SW480 (cell line): ENCODE results near the gene NBPF11.
"Not testable (repeated sequence)": the region's sequence is repeated elsewhere in the genome, so short reads cannot be mapped to it uniquely, and the experiment has no call there.

Experiments
- DNase-seq: peaks from one replicate; pipeline ENCODE4 v3.0.0-alpha.2; 2016; ENCODE audit warnings: low spot score

NBPF11 gene

GRCh38 chr1:148149050-148149815 is 2.8 kb downstream of the NBPF11 start:
- DNase-seq = not testable (repeated sequence)

- DNase-seq = not testable (repeated sequence)
These were observed 4.8 kb downstream of the NBPF11 start for GRCh38 chr1:148147052-148147838.

GRCh38 chr1:148146191-148146997 is 5.7 kb downstream of the NBPF11 start:
- DNase-seq = not testable (repeated sequence)

- not testable (repeated sequence) for DNase-seq
These were observed 8.9 kb downstream of the NBPF11 start for GRCh38 chr1:148143223-148143622.

- not testable (repeated sequence) for DNase-seq
These were observed 10.1 kb downstream of the NBPF11 start for GRCh38 chr1:148141936-148142335.

GRCh38 chr1:148138606-148139005 is 13.5 kb downstream of the NBPF11 start:
- DNase-seq = not testable (repeated sequence)

GRCh38 chr1:148122341-148122740 is 29.7 kb downstream of the NBPF11 start:
- DNase-seq = not testable (repeated sequence)

GRCh38 chr1:148120395-148120794 is 31.7 kb downstream of the NBPF11 start:
- DNase-seq = peak; percentile 0

GRCh38 chr1:148095732-148096131 is 56.3 kb downstream of the NBPF11 start:
- DNase-seq = not testable (repeated sequence)

- DNase-seq = not testable (repeated sequence)
These were observed 65.9 kb downstream of the NBPF11 start for GRCh38 chr1:148086196-148086595.

- DNase-seq = not testable (repeated sequence)
These were observed 70.9 kb downstream of the NBPF11 start for GRCh38 chr1:148081205-148081604.

GRCh38 chr1:148078632-148079519 is 73.2 kb downstream of the NBPF11 start:
- not testable (repeated sequence) for DNase-seq

- not testable (repeated sequence) for DNase-seq
These were observed 74.0 kb downstream of the NBPF11 start for GRCh38 chr1:148078090-148078489.

GRCh38 chr1:148077458-148077857 is 74.6 kb downstream of the NBPF11 start:
- not testable (repeated sequence) for DNase-seq

- not testable (repeated sequence) for DNase-seq
These were observed 78.7 kb downstream of the NBPF11 start for GRCh38 chr1:148073392-148073791.

- DNase-seq = not testable (repeated sequence)
These were observed 83.5 kb downstream of the NBPF11 start for GRCh38 chr1:148068606-148069005.

GRCh38 chr1:148068201-148068600 is 83.9 kb downstream of the NBPF11 start:
- not testable (repeated sequence) for DNase-seq

GRCh38 chr1:148060294-148060701 is 91.8 kb downstream of the NBPF11 start:
- not testable (repeated sequence) for DNase-seq

GRCh38 chr1:148057384-148057783 is 94.7 kb downstream of the NBPF11 start:
- peak; percentile 28 for DNase-seq
